SK-N-MC (cell line): ENCODE results near the gene GZF1.

Source experiments
- EZH2 ChIP-seq: fragments of 200-600 bp; sonication (generic); IDR thresholded peaks from one replicate; pipeline ENCODE4 v1.6.1; 2017; ENCODE audit warnings: antibody characterized with exemption
- FOXP2 ChIP-seq: optimal IDR thresholded peaks from 2 replicates; pipeline ENCODE3; 2011; ENCODE audit warnings: mild to moderate bottlenecking, moderate library complexity; ENCODE audit not compliant: insufficient read depth; ENCODE audit errors: extremely low read length, control extremely low read depth

DNA sequence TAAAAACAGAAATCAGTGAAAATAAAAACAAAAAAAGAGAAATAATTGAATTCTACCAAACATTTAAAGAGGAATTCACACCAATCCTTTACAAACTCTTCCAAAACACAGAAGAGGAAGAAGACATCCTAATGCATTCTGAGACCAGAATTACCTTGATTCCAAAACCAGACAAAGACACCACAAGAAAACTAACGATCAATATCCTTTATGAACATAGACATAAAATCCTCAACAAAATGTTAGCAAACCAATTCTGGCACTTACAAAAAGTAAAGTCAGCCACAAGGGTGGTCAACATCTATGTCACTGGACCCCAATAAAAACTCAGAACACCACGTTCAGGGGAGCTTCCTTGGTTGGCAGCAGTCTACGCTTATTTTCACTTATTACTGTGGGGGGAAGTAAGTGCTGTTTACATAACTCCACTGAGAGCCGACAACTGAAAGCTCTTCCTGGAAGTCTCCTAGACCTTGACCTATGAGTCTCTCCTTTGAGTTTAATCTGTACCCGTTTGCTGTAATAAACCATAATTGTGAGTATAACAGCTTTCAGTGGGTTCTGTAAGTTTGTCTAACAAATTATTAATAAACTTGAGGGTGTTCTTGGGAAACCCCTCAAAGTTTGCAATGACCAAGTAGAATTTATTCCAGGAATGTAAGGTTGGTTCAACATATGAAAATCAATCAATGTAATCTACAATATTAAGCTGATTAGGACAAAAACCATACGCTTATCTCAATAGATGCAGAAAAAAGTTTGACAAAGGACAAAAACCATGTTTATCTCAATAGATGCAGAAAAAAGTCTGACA is 24.5 kb downstream of the GZF1 start:
- TF ChIP-seq EZH2 (no peak), FOXP2 (no peak)
